Hematopoietic multipotent progenitor cell (in vitro differentiated cells): ENCODE results near the gene LRRC27. TPM values are rescaled to one million over a fixed set of nuclear protein-coding genes. Genes with fewer than 3 reads are reported as not detected.

ENCODE experiments used
- DNase-seq, 3 donors: peaks; one replicate each; pipeline ENCODE4 v3.0.0-alpha.2; 2011 to 2015; ENCODE audit warnings: low read depth in 2 of 3, low spot score in 2 of 3
- total RNA-seq: library from RNA; depleted of rRNA; stranded (reverse); fragments of >200 nt; gene quantifications from one replicate; pipeline ENCODE4 v1.2.3, GENCODE V29; 2012

LRRC27 gene
- total RNA-seq, 1 donor, result 8.1 TPM

GRCh38 chr10:132355297-132355696 lies 23.3 kb downstream of the LRRC27 start:
- no peak for DNase-seq

- DNase-seq, result no peak
Observed at GRCh38 chr10:132355754-132356153, 23.8 kb downstream of the LRRC27 start.

- no peak for DNase-seq
Observed at GRCh38 chr10:132356621-132357195, 24.7 kb downstream of the LRRC27 start.

GRCh38 chr10:132357286-132358058 lies 25.5 kb downstream of the LRRC27 start:
- DNase-seq, result no peak

GRCh38 chr10:132359305-132360040 lies 27.5 kb downstream of the LRRC27 start:
- DNase-seq, result no peak

GRCh38 chr10:132360766-132361447 lies 28.9 kb downstream of the LRRC27 start:
- peak in 1 of 3 donors; percentile 31 for DNase-seq

- DNase-seq, result no peak
Observed at GRCh38 chr10:132361581-132362101, 29.6 kb downstream of the LRRC27 start.

GRCh38 chr10:132362151-132362611 lies 30.2 kb downstream of the LRRC27 start:
- no peak for DNase-seq

- DNase-seq, result no peak
Observed at GRCh38 chr10:132363376-132363775, 31.4 kb downstream of the LRRC27 start.

GRCh38 chr10:132363921-132364593 lies 32.1 kb downstream of the LRRC27 start:
- no peak for DNase-seq

GRCh38 chr10:132364594-132364970 lies 32.6 kb downstream of the LRRC27 start:
- DNase-seq, result no peak

- no peak for DNase-seq
Observed at GRCh38 chr10:132365102-132365501, 33.1 kb downstream of the LRRC27 start.

- DNase-seq, result no peak
Observed at GRCh38 chr10:132366006-132366405, 34.0 kb downstream of the LRRC27 start.

- no peak for DNase-seq
Observed at GRCh38 chr10:132366499-132366898, 34.5 kb downstream of the LRRC27 start.

GRCh38 chr10:132368391-132368790 lies 36.4 kb downstream of the LRRC27 start:
- DNase-seq, result no peak

- DNase-seq, result no peak
Observed at GRCh38 chr10:132368881-132369635, 37.1 kb downstream of the LRRC27 start.

GRCh38 chr10:132369636-132370185 lies 37.7 kb downstream of the LRRC27 start:
- no peak for DNase-seq

- no peak for DNase-seq
Observed at GRCh38 chr10:132370426-132371340, 38.7 kb downstream of the LRRC27 start.
